Stromal cell of bone marrow (primary cell): Measurements from ENCODE around the gene UBA1.

ENCODE experiments used
- DNase-seq: peaks from one replicate; pipeline ENCODE4 v3.0.0-alpha.2; 2012; ENCODE audit warnings: low read depth

Gene UBA1

GRCh38 chrX:47212381-47213293, 19.0 kb downstream of the UBA1 start:
- no peak for DNase-seq

GRCh38 chrX:47214435-47215077, 20.9 kb downstream of the UBA1 start:
- no peak for DNase-seq

GRCh38 chrX:47215291-47215900, 21.8 kb downstream of the UBA1 start:
- no peak for DNase-seq

GRCh38 chrX:47216393-47216925, 22.8 kb downstream of the UBA1 start:
- no peak for DNase-seq

GRCh38 chrX:47217121-47217851, 23.7 kb downstream of the UBA1 start:
- no peak for DNase-seq

- peak; percentile 97 for DNase-seq
Measured at GRCh38 chrX:47217852-47218279, 24.2 kb downstream of the UBA1 start.

GRCh38 chrX:47218280-47218919, 24.8 kb downstream of the UBA1 start, which contains the start of gene CDK16:
TSS of gene CDK16 (plus strand) at chrX:47218681. CDS start at chrX:47223558, 4,877 bp downstream.
- DNase-seq, result peak; percentile 61

- DNase-seq, result no peak
Measured at GRCh38 chrX:47218920-47219815, 25.5 kb downstream of the UBA1 start.

- DNase-seq, result no peak
Measured at GRCh38 chrX:47221756-47222155, 28.1 kb downstream of the UBA1 start.

- no peak for DNase-seq
Measured at GRCh38 chrX:47222751-47223350, 29.2 kb downstream of the UBA1 start.

GRCh38 chrX:47223476-47224250, 30.0 kb downstream of the UBA1 start:
- DNase-seq, result no peak

GRCh38 chrX:47224266-47224895, 30.8 kb downstream of the UBA1 start:
- DNase-seq, result no peak

GRCh38 chrX:47224896-47225290, 31.3 kb downstream of the UBA1 start:
- no peak for DNase-seq

- no peak for DNase-seq
Measured at GRCh38 chrX:47226071-47226470, 32.4 kb downstream of the UBA1 start.

GRCh38 chrX:47226531-47227333, 33.1 kb downstream of the UBA1 start:
- DNase-seq, result no peak

GRCh38 chrX:47227334-47227583, 33.6 kb downstream of the UBA1 start:
- no peak for DNase-seq

GRCh38 chrX:47228550-47229270, 35.1 kb downstream of the UBA1 start:
- DNase-seq, result no peak
